HG03571 (cell line): ENCODE results near the gene RNU2-63P.
"Not testable (repeated sequence)": the region's sequence is repeated elsewhere in the genome, so short reads cannot be mapped to it uniquely, and the experiment has no call there.

Experiments
- ATAC-seq: cut with Tn5 transposase; IDR thresholded peaks from one replicate; pipeline ENCODE4 v1.9.1; 2021; ENCODE audit not compliant: unreplicated experiment

The RNU2-63P gene

DNA sequence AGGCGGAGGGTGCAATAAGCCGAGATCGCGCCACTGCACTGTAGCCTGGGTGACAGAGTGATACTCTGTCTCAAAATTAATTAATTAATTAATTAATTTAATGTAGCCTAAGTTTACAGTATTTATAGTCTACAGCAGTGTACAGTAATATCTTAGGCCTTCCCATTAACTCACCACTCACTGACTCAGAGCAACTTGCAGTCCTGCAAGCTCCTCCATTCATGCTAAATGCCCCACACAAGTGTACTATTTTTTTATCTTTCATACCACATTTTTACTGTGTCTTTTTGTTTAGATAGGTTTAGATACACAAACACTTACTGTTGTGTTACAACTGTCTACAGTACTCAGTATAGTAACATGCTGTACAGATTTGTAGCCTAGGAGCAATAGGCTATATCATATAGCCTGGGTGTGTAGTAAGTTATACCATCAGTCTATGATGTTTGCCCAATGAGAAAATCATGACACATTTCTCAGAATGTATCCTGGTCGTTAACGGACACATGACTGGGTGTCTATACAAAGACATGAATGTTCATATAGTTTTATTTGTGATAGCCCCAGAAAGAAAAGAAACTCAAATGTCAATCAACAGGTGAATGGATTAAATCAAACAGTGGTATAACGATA, 15.8 kb upstream of the RNU2-63P start:
- ATAC-seq, result no peak

DNA sequence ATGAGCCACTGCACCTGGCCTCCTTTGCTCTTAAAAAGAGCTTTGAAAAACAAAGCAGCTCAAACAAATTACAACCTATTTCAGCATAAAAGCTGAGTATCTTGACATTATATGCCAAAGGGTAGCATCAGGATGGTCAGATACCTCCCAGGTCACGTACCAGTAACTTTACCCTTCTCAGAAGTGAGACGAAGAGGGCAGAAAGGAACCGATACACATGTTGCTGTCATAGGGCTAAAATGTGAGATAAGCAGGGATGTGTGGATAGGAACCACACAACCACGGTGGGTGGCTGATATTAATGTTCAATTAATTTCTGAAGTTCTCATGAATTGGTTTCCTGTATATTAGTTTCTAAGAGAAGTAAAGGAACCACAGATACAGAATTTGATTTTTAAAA, 12.6 kb upstream of the RNU2-63P start:
- ATAC-seq, result no peak

GRCh38 chr2:88027697-88028389, 11.5 kb upstream of the RNU2-63P start:
- ATAC-seq, result no peak

GRCh38 chr2:88024509-88024908, 8.2 kb upstream of the RNU2-63P start:
- ATAC-seq, result no peak

DNA sequence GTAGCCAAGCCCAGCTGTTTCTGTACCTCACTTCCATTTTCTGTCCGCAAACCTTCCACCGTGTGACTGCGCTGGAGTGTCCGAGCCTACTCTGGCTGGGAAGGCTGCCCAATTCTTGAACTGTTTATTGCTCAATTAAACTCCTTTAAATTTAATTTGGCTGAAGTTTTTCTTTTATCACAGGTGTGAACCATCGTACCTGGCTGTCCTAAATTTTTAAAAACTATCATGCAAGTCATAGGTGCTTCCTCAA, 6.2 kb upstream of the RNU2-63P start:
- ATAC-seq, result no peak

DNA sequence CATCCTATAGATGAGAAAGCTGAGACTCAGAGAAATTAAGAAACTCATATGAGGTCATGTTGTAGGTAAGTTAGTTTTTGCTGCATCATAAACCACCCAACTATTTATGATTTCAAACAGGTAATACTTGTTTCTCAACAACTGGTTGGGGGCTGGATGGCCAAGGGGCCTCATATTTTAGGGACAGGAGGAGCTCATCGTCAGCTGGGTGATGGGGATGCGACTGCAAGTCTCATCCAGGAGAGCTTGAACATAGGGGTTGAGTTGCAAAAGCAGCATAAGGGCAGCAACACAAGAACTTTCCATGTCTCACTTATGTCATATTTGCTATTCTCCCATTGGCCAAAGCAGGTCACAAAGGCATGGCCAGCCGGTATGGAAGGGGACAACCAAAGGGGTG, 3.6 kb upstream of the RNU2-63P start:
- ATAC-seq, result no peak

GRCh38 chr2:88018909-88019308, 2.6 kb upstream of the RNU2-63P start:
- ATAC-seq, result no peak

- not testable (repeated sequence) for ATAC-seq
These were observed 1.9 kb upstream of the RNU2-63P start for GRCh38 chr2:88018077-88018805.

- ATAC-seq, result not testable (repeated sequence)
These were observed 1.4 kb upstream of the RNU2-63P start for GRCh38 chr2:88017780-88018038.

GRCh38 chr2:88016960-88017779, 823 bp upstream of the RNU2-63P start:
- ATAC-seq, result peak; percentile 60

DNA sequence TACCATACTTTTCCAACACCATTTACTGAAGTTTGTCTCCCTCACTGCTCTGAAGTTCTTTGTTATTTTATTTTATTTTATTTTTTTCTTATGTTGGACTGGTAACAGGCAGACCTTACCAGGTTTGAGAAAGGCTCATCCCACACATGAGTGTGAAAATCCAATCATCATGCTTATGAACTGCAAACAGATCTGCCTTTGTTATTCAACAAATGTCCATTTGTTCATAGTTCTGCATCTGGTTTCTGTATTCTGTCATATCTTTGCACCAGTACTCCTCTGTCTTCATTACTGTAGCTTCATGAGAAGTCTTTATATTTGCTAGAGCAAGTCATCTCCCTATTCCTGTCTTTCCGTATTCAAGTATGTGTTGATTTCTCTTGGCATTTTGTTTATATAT, 5.3 kb downstream of the RNU2-63P start:
- ATAC-seq, result no peak

- no peak for ATAC-seq
These were observed 6.2 kb downstream of the RNU2-63P start for GRCh38 chr2:88010136-88010535.

- ATAC-seq, result no peak
These were observed 9.4 kb downstream of the RNU2-63P start for GRCh38 chr2:88006912-88007439.

GRCh38 chr2:88005776-88006175, 10.6 kb downstream of the RNU2-63P start:
- ATAC-seq, result no peak

- ATAC-seq, result no peak
These were observed 13.1 kb downstream of the RNU2-63P start for GRCh38 chr2:88003074-88003755.

- ATAC-seq, result no peak
These were observed 14.0 kb downstream of the RNU2-63P start for GRCh38 chr2:88002359-88002707.

GRCh38 chr2:88000474-88000873, 15.9 kb downstream of the RNU2-63P start:
- ATAC-seq, result not testable (repeated sequence)

GRCh38 chr2:87996570-87996969, 19.8 kb downstream of the RNU2-63P start:
- ATAC-seq, result no peak

DNA sequence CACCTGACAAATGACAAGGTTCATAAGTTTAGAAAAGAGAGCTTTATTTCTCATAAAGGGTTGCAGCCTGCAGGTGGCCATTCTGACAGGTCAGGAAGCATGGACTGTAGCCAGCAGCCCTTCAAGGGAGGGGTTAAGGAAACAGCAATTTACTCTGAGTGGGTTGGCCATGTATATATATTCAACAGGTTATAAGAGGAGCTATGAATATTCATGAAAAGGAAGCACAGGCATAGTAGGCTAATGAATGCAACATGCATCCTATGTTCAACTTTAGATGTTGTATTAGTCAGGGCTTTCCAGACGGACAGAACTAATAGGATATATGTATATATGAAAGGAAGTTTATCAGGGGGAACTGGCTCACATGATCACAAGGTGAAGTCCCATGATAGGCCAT, 20.6 kb downstream of the RNU2-63P start:
- ATAC-seq, result no peak

GRCh38 chr2:87994304-87994850, 22.0 kb downstream of the RNU2-63P start:
- ATAC-seq, result not testable (repeated sequence)

GRCh38 chr2:87992569-87992968, 23.8 kb downstream of the RNU2-63P start:
- not testable (repeated sequence) for ATAC-seq
